Endothelial cell of umbilical vein (primary cell): ENCODE measurements around the gene COTL1.

Source experiments
- CTCF ChIP-seq, 2 donors: IDR thresholded peaks; 1 replicate in 1 of 2; 2 replicates in 1 of 2; pipeline ENCODE4 v1.5.1; 2011; ENCODE audit warnings: low read length in 2 of 2, mild to moderate bottlenecking in 2 of 2, moderate library complexity in 2 of 2, control low read depth in 1 of 2, inconsistent platforms in 1 of 2, low read depth in 1 of 2; ENCODE audit not compliant: insufficient read depth in 1 of 2; ENCODE audit errors: extremely low read depth in 1 of 2
- EZH2 ChIP-seq: IDR thresholded peaks from 2 replicates; pipeline ENCODE4 v1.6.1; 2012; ENCODE audit warnings: borderline replicate concordance, low read depth, mild to moderate bottlenecking, moderate library complexity, low read length, inconsistent platforms; ENCODE audit not compliant: severe bottlenecking
- FOS ChIP-seq: IDR thresholded peaks from 2 replicates; pipeline ENCODE4 v1.6.1; 2011; ENCODE audit warnings: mild to moderate bottlenecking, low read length, moderate library complexity, borderline replicate concordance; ENCODE audit not compliant: insufficient read depth
- MAX ChIP-seq: IDR thresholded peaks from 2 replicates; pipeline ENCODE4 v1.6.1; 2011; ENCODE audit not compliant: insufficient read depth, insufficient read length
- POLR2A ChIP-seq: IDR thresholded peaks from 2 replicates; pipeline ENCODE4 v1.6.1; 2012; ENCODE audit warnings: low read depth, mild to moderate bottlenecking, control low read depth, low read length
- POLR2AphosphoS5 ChIP-seq: IDR thresholded peaks from 2 replicates; pipeline ENCODE4 v1.6.1; 2012; ENCODE audit warnings: low read depth, mild to moderate bottlenecking, control low read depth, low read length, moderate library complexity; ENCODE audit not compliant: insufficient read depth

- TF ChIP-seq CTCF (IDR thresholded peaks at IDR 0.05; ENCODE audit: extremely low read depth in 1 of 2, insufficient read depth in 1 of 2, low read depth in 1 of 2, low read length in 2 of 2) = no peak
- no peak for TF ChIP-seq POLR2AphosphoS5
- no peak for TF ChIP-seq EZH2
- TF ChIP-seq MAX = no peak
- TF ChIP-seq POLR2A = no peak
- TF ChIP-seq FOS = no peak
These were observed 8.2 kb downstream of the COTL1 start for GRCh38 chr16:84609563-84610177.
